HCT116 (cell line): ENCODE measurements around the gene CSRP1.

Experiments used
- POLR2AphosphoS5 ChIP-seq: IDR thresholded peaks from 2 replicates; pipeline ENCODE4 v1.6.1; 2011; ENCODE audit warnings: mild to moderate bottlenecking, low read depth, low read length, moderate library complexity
- REST ChIP-seq: IDR thresholded peaks from 2 replicates; pipeline ENCODE4 v1.6.1; 2012; ENCODE audit warnings: low read depth

GRCh38 chr1:201457508-201457960, 49.4 kb downstream of the CSRP1 start:
- no peak for TF ChIP-seq POLR2AphosphoS5
- TF ChIP-seq REST, result no peak
